ENCODE results near the gene MAP3K14.

GRCh38 chr17:45357364-45357997, 40.7 kb upstream of the MAP3K14 start:
- TF ChIP-seq CTCF (IDR thresholded peaks at IDR 0.05) (no peak), POLR2A (IDR thresholded peaks at IDR 0.05) (no peak)

Data from thyroid gland (tissue), 4 donors.